Stimulated activated CD8-positive, alpha-beta memory T cell treated with anti-CD3 and anti-CD28 coated beads, Interleukin-2, amount 100 ng/mL, for 48 hours (primary cell): Measurements from ENCODE around the gene TMOD1.
"Not testable (repeated sequence)": the region's sequence is repeated elsewhere in the genome, so short reads cannot be mapped to it uniquely, and the experiment has no call there.

ENCODE experiments used
- DNase-seq, 2 donors: peaks; one replicate each; pipeline ENCODE4 v3.0.0-alpha.2; 2020; ENCODE audit warnings: low read depth in 2 of 2

Gene TMOD1

DNA sequence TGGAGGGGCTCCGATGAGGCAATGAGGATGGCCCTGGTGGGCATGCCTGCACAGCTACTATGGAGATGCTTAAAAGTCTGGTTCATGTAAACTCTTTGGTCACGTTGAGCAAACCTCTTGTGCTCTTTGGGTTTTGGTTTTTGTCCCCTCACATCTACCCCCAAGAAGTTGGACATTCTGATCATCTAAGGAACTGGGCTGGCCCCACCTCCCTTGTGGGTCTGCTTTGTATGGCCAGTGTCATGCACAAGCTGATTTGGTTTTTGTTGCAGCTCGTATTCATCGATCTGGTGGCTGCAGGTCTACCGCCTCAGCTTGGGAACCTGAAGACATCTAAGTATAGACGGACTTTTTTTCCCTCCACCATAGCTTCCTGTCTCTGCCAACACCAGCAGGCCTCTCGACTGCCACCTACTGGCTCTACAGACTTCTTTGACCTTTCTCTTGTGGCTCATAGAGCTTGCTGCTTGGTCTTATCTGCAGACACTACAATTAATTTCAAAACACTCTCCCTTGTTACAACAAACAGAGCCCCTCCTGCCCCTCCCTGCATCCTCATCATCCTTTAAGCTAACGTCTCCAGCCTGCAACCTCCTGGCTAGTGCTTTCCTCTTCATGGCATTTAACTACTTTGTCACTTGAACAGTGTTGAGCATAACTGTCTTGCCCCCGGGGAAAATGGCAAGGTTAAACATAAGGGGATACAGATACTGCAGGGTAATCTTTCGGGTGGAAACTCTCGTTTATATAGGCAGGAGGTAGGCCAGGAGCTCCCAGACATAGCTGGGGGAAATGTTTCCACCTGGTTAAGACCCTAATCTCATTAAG, 97.2 kb downstream of the TMOD1 start:
- DNase-seq, result peak; percentile 38 to 49

DNA sequence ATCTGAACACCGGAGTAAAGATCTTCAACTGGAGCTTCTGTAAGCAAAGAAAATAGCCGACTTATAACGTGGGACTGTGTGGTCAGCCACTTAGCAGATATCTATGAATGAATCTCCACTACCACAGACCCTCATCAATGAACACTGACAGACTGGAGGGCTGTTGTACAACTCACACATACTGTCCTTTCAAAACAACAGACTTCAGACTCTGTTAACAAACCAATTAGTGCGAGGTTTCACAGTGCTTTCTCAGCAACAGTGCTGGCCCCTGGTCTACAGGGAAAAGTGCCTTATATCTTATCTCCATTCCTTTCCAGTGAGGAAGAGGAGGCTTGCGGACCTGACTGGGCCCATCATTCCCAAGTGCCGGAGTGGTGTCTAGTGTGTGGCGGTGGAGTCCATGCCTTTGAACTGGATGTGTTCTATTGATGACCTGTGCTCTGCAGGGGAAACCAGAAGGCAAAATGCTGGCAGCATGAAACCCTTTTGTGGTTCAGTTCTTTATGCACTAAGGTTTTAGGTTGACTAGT, 97.9 kb downstream of the TMOD1 start:
- no peak for DNase-seq

DNA sequence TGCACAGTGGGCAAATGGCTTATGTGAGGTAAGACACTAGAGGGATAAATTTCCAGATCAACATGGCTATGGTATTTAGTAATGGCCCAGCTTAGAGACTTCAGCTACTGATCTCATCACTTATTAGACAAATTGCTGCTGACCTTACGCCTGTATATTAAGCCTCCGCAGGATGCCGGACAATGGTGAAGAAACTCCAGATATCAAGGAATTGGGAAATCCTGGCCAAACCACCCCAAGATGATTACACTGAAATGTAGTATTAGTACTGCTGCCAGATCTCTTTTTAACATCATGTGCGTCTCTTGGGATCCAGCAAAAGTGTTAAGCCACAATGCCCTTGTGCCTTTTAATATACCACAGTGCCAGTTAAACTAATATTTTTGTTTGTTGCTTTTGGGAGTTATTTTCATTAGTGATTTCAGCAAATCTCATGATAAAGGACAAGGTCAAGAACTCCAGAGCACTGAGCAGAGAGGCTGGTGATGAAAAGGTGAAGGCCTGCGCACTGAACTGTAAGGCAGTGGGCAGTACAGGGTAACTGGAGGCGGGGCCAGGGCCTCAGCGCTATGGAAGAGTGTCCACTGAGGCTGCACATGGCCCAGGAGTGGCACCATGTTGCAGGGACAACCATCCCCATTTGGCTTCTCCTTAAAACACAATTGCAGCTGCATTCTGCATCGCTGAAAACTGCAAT, 99.2 kb downstream of the TMOD1 start:
- DNase-seq, result no peak

DNA sequence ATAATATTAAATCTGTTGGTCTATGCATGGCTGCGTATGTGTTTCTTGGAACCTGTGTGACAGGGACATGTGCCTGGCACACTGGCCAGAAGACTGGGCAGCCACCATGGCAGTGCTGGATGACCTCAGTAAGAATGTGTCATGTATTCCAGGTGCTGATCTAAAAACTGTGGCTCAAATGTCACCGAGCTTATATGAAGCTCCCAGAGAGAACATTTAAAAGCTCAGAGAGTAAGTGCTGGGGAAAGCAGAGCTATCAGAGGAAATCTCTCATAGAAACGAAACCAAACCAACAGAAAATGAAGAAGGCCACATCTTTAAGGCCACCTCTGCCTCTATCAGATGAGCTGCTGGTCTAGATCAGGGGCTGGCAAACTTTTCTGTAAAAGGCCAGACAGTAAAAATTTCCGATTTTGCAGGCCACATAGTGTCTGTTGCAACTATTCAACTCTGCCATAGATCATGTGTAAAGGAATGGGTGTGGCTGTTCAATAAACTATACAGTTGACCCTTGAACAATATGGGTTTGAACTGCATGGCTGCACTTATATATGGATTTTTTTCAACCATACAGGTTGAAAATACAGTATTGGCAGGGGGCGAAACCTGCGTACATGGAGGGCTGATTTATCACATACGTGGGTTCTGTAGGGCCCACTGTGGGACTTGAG, 99.9 kb downstream of the TMOD1 start:
- DNase-seq, result no peak

DNA sequence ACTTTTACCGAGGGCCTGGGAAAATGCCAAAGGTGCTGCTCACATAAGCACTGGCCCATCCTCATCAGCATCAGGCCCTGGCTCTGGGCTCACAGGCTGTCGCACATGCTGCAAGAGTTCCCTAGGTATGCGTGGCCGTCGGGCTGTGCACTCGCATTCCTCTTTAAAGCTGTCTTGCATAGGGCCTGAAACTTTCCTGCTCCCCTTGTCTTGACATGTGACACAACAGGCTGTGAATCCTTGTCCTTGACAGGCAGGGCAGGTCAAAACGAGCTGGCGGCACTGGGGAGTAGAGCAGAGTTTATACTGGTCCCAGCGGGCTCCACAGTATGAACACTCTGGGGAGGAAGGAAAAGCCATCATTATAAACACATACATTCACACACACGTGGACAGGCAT, 101.0 kb downstream of the TMOD1 start:
- no peak for DNase-seq

DNA sequence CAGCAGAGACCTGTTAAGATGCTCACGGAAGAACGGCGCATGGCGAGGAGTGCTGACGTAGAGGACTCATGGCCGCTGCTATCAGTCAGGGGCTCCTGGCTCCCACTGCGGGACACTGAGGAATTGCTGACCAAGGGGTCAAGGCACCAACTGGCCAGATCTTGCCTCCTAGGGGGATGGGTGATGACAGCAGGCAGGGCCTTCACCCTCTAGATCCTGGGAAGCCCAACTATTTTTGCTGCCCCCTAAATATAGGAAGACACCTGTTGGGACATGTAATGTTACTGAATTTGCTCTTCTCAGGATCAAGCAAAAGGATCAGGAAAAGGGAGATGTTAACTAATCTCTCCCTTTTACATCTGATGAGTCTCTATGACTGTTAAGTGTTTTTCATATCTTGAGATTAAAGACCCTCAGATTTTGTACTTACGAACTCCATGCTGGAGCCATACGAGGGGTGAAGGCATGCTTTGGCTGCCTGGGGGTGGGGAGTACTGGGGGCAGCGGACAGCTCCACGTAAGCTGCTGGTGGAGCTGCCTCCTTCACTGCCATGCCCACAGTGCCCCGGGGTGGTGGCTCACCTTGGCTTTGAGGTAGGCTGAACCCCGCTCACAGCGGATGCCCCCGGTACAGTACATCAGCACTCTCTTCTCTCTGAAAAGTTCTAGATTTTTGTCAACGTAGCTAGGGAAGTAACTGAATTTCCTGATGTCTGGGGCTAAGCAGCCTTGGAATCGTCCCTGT, 103.6 kb downstream of the TMOD1 start:
- DNase-seq, result no peak

DNA sequence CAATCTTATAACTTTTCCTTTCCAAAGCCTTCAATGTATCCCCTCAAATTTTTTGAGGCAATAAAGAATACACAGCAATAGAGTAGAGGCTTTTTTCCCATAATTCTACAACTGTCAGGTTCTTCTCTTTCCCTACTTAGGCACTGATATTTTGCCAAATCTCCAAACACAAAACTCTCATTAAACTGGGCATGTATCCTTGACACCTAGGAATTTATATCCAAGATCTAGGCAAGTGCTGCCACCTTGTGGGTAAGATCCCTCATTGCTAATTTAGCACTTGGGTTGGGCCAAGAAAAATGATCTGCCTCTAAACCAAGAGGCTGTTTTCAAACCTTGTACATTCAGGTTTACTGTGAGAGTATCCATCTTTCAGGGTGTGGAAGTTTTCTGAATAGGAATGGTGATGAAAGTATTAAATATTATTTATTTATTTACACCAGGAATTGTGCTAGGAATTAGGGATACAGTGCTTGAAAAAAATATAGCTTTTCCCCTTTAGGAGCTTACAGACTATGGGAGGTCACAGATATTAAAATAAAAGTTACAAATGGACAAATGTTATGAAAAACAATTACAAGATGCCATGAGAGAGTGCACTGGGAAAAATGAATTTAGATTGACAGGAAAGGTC, 114.1 kb downstream of the TMOD1 start:
- peak in 1 of 2 donors; percentile 38 for DNase-seq

DNA sequence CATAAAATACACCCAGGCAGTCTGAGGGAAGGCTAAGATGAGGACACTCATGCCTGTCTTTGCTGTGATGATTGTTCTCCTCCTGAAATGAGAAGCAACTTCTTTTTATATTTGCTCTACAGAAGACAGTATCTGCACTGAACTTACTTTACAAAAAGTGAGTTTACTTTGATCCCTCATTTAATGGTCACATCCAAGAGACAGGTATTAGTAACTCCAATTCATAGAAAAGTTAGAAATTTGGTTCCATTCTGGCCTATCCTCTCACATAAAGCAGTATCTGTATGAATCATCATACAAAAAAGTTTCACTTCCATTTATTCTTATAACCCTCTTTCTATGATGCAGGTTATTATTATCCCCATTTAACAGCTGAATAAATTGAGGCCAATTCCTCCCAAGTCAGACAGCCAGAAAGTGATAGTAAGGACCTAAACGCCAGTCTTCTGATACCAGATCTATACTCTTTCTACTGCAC, 116.5 kb downstream of the TMOD1 start:
- DNase-seq, result no peak

DNA sequence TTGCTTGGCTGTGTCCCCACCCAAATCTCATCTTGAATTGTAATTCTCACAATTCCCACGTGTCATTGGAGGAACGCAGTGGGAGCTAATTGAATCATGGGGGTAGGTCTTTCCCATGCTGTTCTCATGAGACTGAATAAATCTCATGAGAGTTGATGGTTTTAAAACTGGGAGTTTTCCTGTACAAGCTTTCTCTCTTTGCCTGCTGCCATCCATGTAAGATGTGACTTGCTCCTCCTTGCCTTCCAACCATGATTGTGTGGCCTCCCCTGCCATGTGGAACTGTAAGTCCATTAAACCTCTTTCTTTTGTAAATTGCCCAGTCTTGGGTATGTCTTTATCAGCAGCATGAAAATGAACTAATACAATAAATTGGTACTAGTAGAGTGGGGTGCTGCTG, 118.6 kb downstream of the TMOD1 start:
- DNase-seq, result not testable (repeated sequence)

DNA sequence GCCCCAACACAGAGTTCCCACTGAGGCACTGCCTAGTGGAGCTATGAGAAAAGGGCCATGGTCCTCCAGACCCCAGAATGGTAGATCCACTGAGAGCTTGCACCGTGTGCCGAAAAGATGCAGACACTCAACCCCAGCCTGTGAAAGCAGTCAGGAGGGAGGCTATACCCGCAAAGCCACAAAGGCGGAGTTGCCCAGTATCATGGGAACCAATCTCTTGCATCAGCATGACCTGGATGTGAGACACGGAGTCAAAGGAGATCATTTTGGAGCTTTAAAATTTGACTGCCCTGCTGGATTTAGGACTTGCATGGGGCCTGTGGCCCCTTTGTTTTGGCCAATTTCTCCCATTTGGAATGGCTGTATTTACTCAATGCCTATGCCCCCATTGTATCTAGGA, 121.0 kb downstream of the TMOD1 start:
- not testable (repeated sequence) for DNase-seq

DNA sequence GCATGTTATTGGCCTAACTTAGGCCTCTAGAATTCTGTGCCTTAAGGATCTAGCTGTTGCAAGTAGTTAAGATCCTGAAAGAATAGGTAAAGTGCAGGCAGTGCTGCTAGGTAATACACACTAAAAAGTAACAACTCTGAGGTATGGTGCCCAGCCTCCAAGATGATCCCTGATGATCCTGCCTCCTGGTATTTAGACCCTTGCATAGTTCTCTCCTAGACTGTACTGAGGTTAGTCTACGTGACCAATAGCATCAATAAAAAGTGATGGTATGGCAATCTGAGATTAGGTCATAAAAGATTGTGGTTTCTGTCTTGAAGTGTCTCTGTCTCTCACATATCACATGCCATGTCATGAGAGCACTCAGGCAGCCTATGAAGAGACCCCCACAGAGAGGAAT, 122.5 kb downstream of the TMOD1 start:
- no peak for DNase-seq

DNA sequence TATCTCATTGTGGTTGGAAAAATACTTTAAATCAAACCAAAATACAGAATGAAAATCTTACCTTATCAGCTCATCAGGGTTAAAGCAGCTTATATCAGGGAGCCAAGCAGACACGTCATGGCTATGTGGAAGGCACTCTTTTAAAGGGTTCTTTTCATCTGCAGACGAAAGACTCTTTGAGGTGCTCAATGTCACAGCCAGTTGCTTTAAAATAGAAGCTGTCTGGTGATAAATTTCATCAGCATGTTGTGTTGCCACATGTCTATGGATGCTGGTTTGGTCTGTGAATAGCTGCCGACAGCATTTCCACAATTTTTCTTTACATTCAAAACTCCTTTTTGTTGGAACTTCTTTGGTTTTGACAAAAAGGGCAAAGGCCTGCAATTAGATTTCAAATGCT, 124.2 kb downstream of the TMOD1 start:
- no peak for DNase-seq

DNA sequence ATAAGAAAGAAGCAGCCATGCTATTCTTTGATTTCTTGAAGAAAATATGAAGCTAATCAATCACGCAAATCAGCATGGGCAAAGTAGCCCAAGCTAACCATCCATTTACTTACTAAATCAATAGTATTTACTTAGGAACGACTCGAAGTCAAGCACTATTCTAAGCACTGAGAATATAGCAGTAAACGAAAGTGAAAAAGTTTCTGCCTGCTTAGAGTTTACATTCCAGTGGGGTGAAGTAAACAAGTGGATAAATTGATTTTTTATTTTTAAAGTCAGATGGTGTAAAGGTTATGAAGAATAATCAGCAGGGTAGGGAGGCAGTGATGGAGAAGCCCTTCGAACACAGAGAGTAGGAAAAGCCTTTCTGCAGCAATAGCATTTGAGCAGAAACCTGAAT, 126.2 kb downstream of the TMOD1 start:
- DNase-seq, result no peak

DNA sequence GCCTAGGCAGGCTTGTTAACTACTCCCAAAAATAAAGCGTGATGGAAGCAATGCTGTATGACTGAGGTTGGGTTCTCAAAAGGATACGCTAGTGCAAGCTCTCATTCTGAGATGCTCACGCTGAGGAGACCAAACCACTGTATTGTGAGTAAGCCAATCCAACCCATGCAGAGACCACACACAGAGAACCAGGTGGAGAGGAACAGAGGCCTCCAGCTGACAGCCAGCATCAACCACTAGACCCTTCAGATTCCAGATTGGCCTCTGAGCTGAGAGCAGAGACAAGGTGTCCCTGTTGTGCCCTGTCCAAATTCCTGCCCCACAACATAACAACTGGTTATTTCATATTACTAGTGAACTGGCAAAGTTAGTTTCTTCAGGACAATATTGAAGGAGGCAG, 127.2 kb downstream of the TMOD1 start:
- no peak for DNase-seq

DNA sequence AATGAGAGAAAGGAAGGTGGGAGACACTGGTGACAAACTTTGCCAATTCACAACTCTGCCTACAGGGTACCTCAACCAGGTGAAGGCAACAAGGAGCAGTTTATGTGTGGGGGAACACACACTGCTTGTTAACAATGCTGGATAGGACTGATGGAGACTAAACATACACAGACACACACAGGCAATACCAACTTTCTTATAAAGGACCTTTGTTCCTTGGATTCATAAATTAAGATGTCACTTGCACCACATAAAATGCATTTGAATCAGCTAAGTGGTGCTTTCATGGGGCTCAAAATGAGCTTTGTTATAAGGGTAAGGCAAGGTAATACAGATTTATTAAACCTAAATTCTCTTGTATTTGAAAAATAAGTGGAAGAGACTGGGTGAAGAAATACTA, 127.7 kb downstream of the TMOD1 start:
- DNase-seq, result no peak

DNA sequence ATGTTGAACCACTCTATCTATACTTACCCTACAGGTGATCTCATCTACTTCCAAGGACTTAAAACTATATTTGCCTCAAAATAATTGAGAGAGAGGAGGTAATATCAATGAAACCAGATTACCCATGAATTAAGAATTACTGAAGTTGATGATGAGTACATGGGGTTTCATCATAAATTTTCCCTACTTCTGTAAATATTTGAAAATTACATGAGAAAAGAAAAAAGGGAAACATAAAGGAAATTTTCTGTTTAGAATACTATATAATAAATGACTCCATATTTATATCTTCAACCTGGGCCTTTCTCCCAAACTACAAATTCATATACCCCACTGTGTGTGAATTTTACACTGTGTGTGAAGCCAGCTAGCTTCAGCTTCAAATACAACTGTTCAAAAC, 129.1 kb downstream of the TMOD1 start:
- DNase-seq, result no peak

DNA sequence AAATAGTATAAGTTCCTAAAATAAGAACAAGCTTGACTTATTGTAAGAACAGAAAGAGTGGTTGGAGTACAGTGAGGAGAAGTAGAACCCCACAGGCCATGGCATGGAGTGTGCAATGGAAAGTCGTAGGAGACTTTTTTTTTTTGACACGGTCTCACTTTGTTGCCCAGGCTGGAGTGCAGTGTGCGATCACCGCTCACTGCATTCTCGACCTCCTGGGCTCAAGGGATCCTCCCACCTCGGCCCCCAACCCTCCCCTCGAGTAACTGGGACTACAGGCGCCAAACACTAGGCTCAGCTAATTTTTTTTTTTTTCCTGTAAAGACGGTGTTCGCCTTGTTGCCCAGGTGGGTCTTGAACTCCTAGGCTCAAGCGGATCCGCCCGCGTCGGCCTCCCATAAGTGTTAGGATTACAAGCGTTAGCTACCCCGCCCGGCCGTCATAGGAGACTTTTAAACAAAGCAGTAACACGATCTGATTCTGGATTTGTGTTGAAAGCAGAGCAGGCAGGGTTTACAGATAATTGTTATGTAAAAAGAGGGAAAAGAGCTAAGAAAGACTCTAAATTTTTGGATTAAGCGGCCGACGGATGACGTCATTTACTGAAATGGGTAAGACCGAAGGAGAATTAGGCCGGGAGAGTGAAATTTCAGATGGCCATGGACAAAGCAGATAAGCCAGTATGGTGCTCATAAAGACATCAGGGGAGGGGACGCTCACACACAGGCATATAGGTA, 130.9 kb downstream of the TMOD1 start:
- DNase-seq, result peak in 1 of 2 donors; percentile 3

DNA sequence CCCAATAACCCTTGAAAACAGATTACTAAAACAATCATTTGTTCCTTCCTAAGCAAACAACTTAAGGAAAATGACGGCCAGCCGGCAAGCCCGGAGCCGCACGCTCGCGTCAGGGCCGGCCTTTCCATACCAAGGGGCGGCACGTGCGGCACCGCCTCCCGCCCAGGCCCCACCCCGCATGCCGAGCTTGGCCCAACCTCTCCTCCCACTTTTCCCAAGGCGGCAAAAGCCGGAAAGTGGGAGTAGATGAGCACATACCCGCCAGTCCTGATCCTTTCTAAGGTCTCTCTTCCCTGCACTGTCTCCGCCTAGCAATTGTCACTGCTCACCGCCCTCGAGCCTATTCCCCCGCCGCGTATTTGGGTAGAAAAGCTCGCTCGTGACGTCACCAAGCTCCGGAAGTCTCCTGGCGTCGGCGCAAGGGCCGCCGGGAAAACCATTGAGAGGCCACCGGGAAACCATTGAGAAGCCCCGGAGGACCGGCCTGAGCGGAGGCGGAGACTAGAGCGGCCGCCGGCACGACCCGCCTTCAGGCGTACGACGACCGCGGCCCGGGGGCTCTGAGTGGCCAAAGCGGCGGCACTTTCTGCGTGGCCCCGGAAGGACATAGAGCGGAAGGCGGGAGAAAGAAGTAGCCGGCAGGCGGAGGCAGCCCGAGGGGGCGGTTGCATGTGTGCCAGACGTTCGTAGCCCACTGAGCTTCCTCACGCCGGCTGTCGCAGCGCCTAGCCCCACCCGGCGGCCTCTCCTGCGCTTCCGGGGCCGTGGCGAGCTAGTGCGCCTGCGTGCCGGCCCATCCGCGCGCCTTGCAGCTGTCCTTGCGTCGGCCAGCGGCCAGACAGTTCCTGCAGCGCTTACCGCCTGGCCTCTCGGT, 131.8 kb downstream of the TMOD1 start, which contains the start of the genes NCBP1 and TSTD2:
Gene NCBP1, plus strand, starts transcription at position 837 of the 874 bp plus-strand sequence. CDS start 61 bp downstream, outside the sequence.
Gene TSTD2, minus strand, starts transcription at position 384 of the 874 bp plus-strand sequence. CDS start 5,806 bp downstream, outside the sequence.
- peak; percentile 87 to 92 for DNase-seq

DNA sequence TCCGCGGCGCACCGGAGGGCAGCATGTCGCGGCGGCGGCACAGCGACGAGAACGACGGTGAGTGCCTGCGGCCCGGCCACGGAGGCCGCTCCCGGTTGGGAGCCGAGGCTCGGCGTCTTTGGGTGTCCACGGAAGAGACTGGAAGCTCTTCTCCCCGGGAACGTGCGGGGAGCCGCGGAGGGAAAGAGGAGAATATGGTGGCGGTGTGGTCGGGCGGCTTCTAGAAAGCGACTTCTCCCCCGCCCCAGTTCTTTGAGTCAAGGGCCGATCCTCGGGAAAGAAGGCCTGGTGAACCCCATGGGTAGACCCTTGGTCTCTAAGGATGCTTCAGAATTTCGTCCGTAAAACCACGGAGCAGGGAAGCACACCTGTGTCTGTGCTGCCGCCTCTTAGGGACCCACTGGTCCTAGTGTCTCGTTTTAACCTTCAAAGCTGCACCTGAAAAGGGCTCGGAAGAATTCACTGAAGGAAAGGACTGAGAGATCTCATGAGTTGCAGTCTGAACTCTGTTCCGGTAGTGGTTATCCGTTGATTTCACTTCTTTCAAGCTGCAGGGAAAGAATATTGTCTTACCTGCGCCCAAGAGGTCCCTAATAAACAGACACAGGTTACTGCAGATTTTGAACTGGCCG, 132.5 kb downstream of the TMOD1 start:
- DNase-seq, result no peak
